CD8-positive, alpha-beta memory T cell (primary cell): ENCODE results near the gene IDH3B. TPM values are rescaled to one million over a fixed set of nuclear protein-coding genes. Genes with fewer than 3 reads are reported as not detected.

Experiments
- CTCF ChIA-PET: fragments of 350-600 bp; sonication (Branson Sonifier 250); formaldehyde crosslinking; loops from one replicate; lab custom pipeline; 2021; ENCODE audit warnings: antibody characterized with exemption; lab: Charles Lee
- POLR2A ChIA-PET: fragments of 350-600 bp; sonication (Branson Sonifier 250); formaldehyde crosslinking; loops from one replicate; lab custom pipeline; 2021; ENCODE audit warnings: antibody characterized with exemption; lab: Charles Lee
- DNase-seq, 5 donors: peaks; one replicate each; pipeline versions ENCODE4 v3.0.0 to v3.0.0-alpha.2; 2020 to 2022; ENCODE audit warnings: mixed read lengths in 1 of 5
- H3K27ac ChIP-seq: one replicate; pipeline ENCODE4 v1.7.0; 2013; ENCODE audit warnings: low read depth, mild to moderate bottlenecking, low read length, moderate library complexity
- H3K27me3 ChIP-seq: 2 replicates; pipeline ENCODE4 v1.7.0; 2013; ENCODE audit warnings: low read length, mild to moderate bottlenecking; ENCODE audit not compliant: insufficient read depth, poor library complexity, severe bottlenecking
- H3K36me3 ChIP-seq: 2 replicates; pipeline ENCODE4 v1.7.0; 2013; ENCODE audit warnings: mild to moderate bottlenecking, low read length, moderate library complexity; ENCODE audit not compliant: insufficient read depth
- H3K4me1 ChIP-seq: 2 replicates; pipeline ENCODE4 v1.7.0; 2013; ENCODE audit warnings: mild to moderate bottlenecking, low read length, moderate library complexity; ENCODE audit not compliant: insufficient read depth
- H3K4me3 ChIP-seq: 2 replicates; pipeline ENCODE4 v1.7.0; 2013; ENCODE audit warnings: mild to moderate bottlenecking, low read length
- H3K9me3 ChIP-seq: 2 replicates; pipeline ENCODE4 v1.7.0; 2013; ENCODE audit warnings: mild to moderate bottlenecking, low read length
- H3K27ac Mint-ChIP-seq, 8 donors: one replicate each; pipeline ENCODE4 v1.8.0; 2020 to 2021; ENCODE audit warnings: mixed read lengths in 8 of 8, mild to moderate bottlenecking in 6 of 8, inconsistent platforms in 3 of 8, moderate library complexity in 3 of 8
- H3K27me3 Mint-ChIP-seq, 2 donors: one replicate each; pipeline ENCODE4 v1.8.0; 2020 to 2021; ENCODE audit warnings: mixed read lengths in 2 of 2, mild to moderate bottlenecking in 1 of 2, moderate library complexity in 1 of 2
- H3K36me3 Mint-ChIP-seq, 3 donors: one replicate each; pipeline ENCODE4 v1.8.0; 2020 to 2021; ENCODE audit warnings: mixed read lengths in 3 of 3, inconsistent platforms in 1 of 3, mild to moderate bottlenecking in 1 of 3
- H3K4me1 Mint-ChIP-seq, 3 donors: one replicate each; pipeline ENCODE4 v1.8.0; 2020 to 2021; ENCODE audit warnings: mixed read lengths in 3 of 3, inconsistent platforms in 1 of 3, mild to moderate bottlenecking in 1 of 3
- H3K4me3 Mint-ChIP-seq, 7 donors: one replicate each; pipeline ENCODE4 v1.8.0; 2020 to 2021; ENCODE audit warnings: mixed read lengths in 7 of 7, mild to moderate bottlenecking in 6 of 7, moderate library complexity in 4 of 7, inconsistent platforms in 2 of 7
- H3K9me3 Mint-ChIP-seq, 5 donors: one replicate each; pipeline ENCODE4 v1.8.0; 2020 to 2022; ENCODE audit warnings: mixed read lengths in 5 of 5, mild to moderate bottlenecking in 3 of 5, moderate library complexity in 2 of 5, inconsistent platforms in 1 of 5
- polyA plus RNA-seq: library from polyadenylated mRNA; unstranded; fragments of 300-500 nt; fragmentation: Illumina TruSeq; gene quantifications from one replicate; pipeline ENCODE4 v1.2.3, GENCODE V29; 2021
- total RNA-seq, 2 experiments: library from RNA; stranded (reverse); gene quantifications; one replicate each; pipeline ENCODE4 v1.2.3, GENCODE V29; 2021

The IDH3B gene
- total and polyA plus RNA-seq, 3 experiments from 2014 or later = 107 to 145 (median 138) TPM

GRCh38 chr20:2654384-2654822 lies 9.6 kb downstream of the IDH3B start:
- H3K27me3 Mint-ChIP-seq = peaks cover 0 to 4% of the 10 kb centered on the region in 2 donors
- peaks cover 28% of the 10 kb centered on the region for H3K4me1 ChIP-seq
- ChIA-PET CTCF (interaction anchor here (1.3 kb wide), 1 partner anchor 89 kb away, joined by 3 read pairs; no protein-coding TSS in a partner anchor), POLR2A (interaction anchor here (5.0 kb wide), 1 partner anchor 10 kb away, joined by 70 read pairs; the partner anchor contains the start of gene IDH3B)
- H3K9me3 ChIP-seq = no peaks in the 10 kb centered on the region
- H3K27me3 ChIP-seq = no peaks in the 10 kb centered on the region
- H3K27ac ChIP-seq = peak overlapping the region; percentile 81
- DNase-seq = no peak
- H3K36me3 Mint-ChIP-seq = peaks cover 18 to 63% (median 24%) of the 10 kb centered on the region in 3 donors
- H3K4me3 Mint-ChIP-seq = peak overlapping the region; percentile 87 to 94 (median 90)
- H3K36me3 ChIP-seq = peaks cover 56% of the 10 kb centered on the region
- peaks cover 27 to 46% (median 30%) of the 10 kb centered on the region in 3 donors for H3K4me1 Mint-ChIP-seq
- no peaks in the 10 kb centered on the region for H3K9me3 Mint-ChIP-seq
- H3K4me3 ChIP-seq = no peak overlapping the region
- H3K27ac Mint-ChIP-seq = peak overlapping the region in 7 of 8 donors; percentile 59 to 94 (median 82)

GRCh38 chr20:2653556-2654383 lies 10.2 kb downstream of the IDH3B start:
- peak overlapping the region; percentile 96 for H3K4me3 ChIP-seq

GRCh38 chr20:2652724-2653555 lies 11.1 kb downstream of the IDH3B start:
- Histone ChIP-seq H3K4me3 (peak overlapping the region; percentile 96), H3K9me3 (no peaks in the 10 kb centered on the region), H3K36me3 (peaks cover 41% of the 10 kb centered on the region), H3K27me3 (no peaks in the 10 kb centered on the region), H3K27ac (peak overlapping the region; percentile 81), H3K4me1 (peaks cover 28% of the 10 kb centered on the region)
- peaks cover 0 to 2% of the 10 kb centered on the region in 2 donors for H3K27me3 Mint-ChIP-seq
- H3K4me1 Mint-ChIP-seq = peaks cover 28 to 46% (median 30%) of the 10 kb centered on the region in 3 donors
- peak overlapping the region; percentile 87 to 94 (median 90) for H3K4me3 Mint-ChIP-seq
- peaks cover 18 to 49% (median 20%) of the 10 kb centered on the region in 3 donors for H3K36me3 Mint-ChIP-seq
- peak in 1 of 5 donors; percentile 41 for DNase-seq
- H3K9me3 Mint-ChIP-seq = no peaks in the 10 kb centered on the region
- ChIA-PET CTCF (interaction anchor here (0.6 to 2.7 kb wide), 8 partner anchors 11 to 187 kb away, joined by 3 to 21 read pairs (median 4); partner anchors contain the start of genes IDH3B and SNRPB), POLR2A (interaction anchor here (0.8 to 5.0 kb wide), 6 partner anchors 11 to 220 kb away, joined by 3 to 70 read pairs (median 7); partner anchors contain the start of genes IDH3B and SNRPB)
- H3K27ac Mint-ChIP-seq = peak overlapping the region; percentile 76 to 87 (median 84)

More at GRCh38 chr20:2653556-2654383, 10.2 kb downstream of the IDH3B start:
- DNase-seq = no peak
- peaks cover 18 to 57% (median 21%) of the 10 kb centered on the region in 3 donors for H3K36me3 Mint-ChIP-seq
- H3K9me3 Mint-ChIP-seq = no peaks in the 10 kb centered on the region
- Histone ChIP-seq H3K9me3 (no peaks in the 10 kb centered on the region), H3K36me3 (peaks cover 50% of the 10 kb centered on the region), H3K27me3 (no peaks in the 10 kb centered on the region), H3K27ac (peak overlapping the region; percentile 81), H3K4me1 (peaks cover 28% of the 10 kb centered on the region)
- H3K4me3 Mint-ChIP-seq = peak overlapping the region; percentile 87 to 94 (median 90)
- H3K27me3 Mint-ChIP-seq = peaks cover 0 to 3% of the 10 kb centered on the region in 2 donors
- ChIA-PET CTCF (interaction anchor here (0.6 to 2.7 kb wide), 4 partner anchors 10 to 186 kb away, joined by 3 to 21 read pairs (median 3); partner anchors contain the start of gene IDH3B), POLR2A (interaction anchor here (0.8 to 5.0 kb wide), 4 partner anchors 10 to 219 kb away, joined by 3 to 70 read pairs (median 13); partner anchors contain the start of genes IDH3B and SNRPB)
- peak overlapping the region; percentile 76 to 94 (median 85) for H3K27ac Mint-ChIP-seq
- H3K4me1 Mint-ChIP-seq = peaks cover 28 to 46% (median 30%) of the 10 kb centered on the region in 3 donors

GRCh38 chr20:2651772-2652723 lies 12.0 kb downstream of the IDH3B start, which contains the start of gene NOP56:
NOP56 (plus strand) TSS chr20:2652632; CDS start chr20:2652661, 29 bp downstream.
- peak within 1 kb of the TSS; percentile 89 to 95 (median 91) for H3K4me3 Mint-ChIP-seq
- peak within 1 kb of the TSS; percentile 84 for H3K27ac ChIP-seq
- peaks cover 28% of the 10 kb centered on the region for H3K4me1 ChIP-seq
- H3K4me1 Mint-ChIP-seq = peaks cover 28 to 50% (median 30%) of the 10 kb centered on the region in 3 donors
- ChIA-PET CTCF (interaction anchor here (1.0 to 2.7 kb wide), 9 partner anchors 12 to 188 kb away, joined by 3 to 21 read pairs (median 4); partner anchors contain the start of genes IDH3B and SNRPB), POLR2A (interaction anchor here (0.7 to 5.0 kb wide), 8 partner anchors 9 to 827 kb away, joined by 3 to 70 read pairs (median 4); partner anchors contain the start of genes IDH3B and SNRPB)
- H3K27me3 Mint-ChIP-seq = peaks cover 0 to 2% of the 10 kb centered on the region in 2 donors
- H3K36me3 Mint-ChIP-seq = peaks cover 13 to 40% (median 14%) of the 10 kb centered on the region in 3 donors
- peak within 1 kb of the TSS; percentile 76 to 96 (median 91) for H3K27ac Mint-ChIP-seq
- peak; percentile 90 to 96 (median 94) for DNase-seq
- H3K36me3 ChIP-seq = peaks cover 32% of the 10 kb centered on the region
- no peaks in the 10 kb centered on the region for H3K9me3 Mint-ChIP-seq
- no peaks in the 10 kb centered on the region for H3K27me3 ChIP-seq
- no peaks in the 10 kb centered on the region for H3K9me3 ChIP-seq
- peak within 1 kb of the TSS; percentile 96 for H3K4me3 ChIP-seq

- no peaks in the 10 kb centered on the region for H3K9me3 Mint-ChIP-seq
- CTCF ChIA-PET = no interaction called here
- POLR2A ChIA-PET = interaction anchor here (1.3 kb wide), 1 partner anchor 21 kb away, joined by 6 read pairs; no protein-coding TSS in a partner anchor
These were observed 20.3 kb downstream of the IDH3B start for GRCh38 chr20:2643708-2644107.

GRCh38 chr20:2640899-2641298 lies 23.1 kb downstream of the IDH3B start:
- Mint-ChIP-seq H3K27me3 (no peaks in the 10 kb centered on the region), H3K27ac (no peak overlapping the region), H3K9me3 (no peaks in the 10 kb centered on the region), H3K36me3 (peaks cover 4 to 7% (median 6%) of the 10 kb centered on the region in 3 donors), H3K4me3 (no peak overlapping the region), H3K4me1 (peaks cover 18 to 19% (median 19%) of the 10 kb centered on the region in 3 donors)
- H3K9me3 ChIP-seq = no peaks in the 10 kb centered on the region
- no peak overlapping the region for H3K27ac ChIP-seq
- peaks cover 15% of the 10 kb centered on the region for H3K4me1 ChIP-seq
- ChIA-PET CTCF (interaction anchor here (1.1 kb wide), 1 partner anchor 413 kb away, joined by 3 read pairs; no protein-coding TSS in a partner anchor), POLR2A (no interaction called here)
- H3K27me3 ChIP-seq = no peaks in the 10 kb centered on the region
- H3K36me3 ChIP-seq = no peaks in the 10 kb centered on the region
- H3K4me3 ChIP-seq = no peak overlapping the region
- DNase-seq = no peak

More at GRCh38 chr20:2643708-2644107, 20.3 kb downstream of the IDH3B start:
- peaks cover 3% of the 10 kb centered on the region for H3K4me1 ChIP-seq
- no peak overlapping the region for H3K4me3 ChIP-seq
- H3K9me3 ChIP-seq = no peaks in the 10 kb centered on the region
- no peaks in the 10 kb centered on the region for H3K27me3 ChIP-seq
- DNase-seq = no peak
- Mint-ChIP-seq H3K27ac (no peak overlapping the region), H3K27me3 (no peaks in the 10 kb centered on the region), H3K36me3 (peaks cover 4 to 7% (median 6%) of the 10 kb centered on the region in 3 donors), H3K4me3 (no peak overlapping the region), H3K4me1 (peaks cover 5 to 11% (median 6%) of the 10 kb centered on the region in 3 donors)
- no peaks in the 10 kb centered on the region for H3K36me3 ChIP-seq
- H3K27ac ChIP-seq = no peak overlapping the region
